Peyer's patch (tissue), 4 donors: ENCODE measurements around the gene MND1. TPM values are rescaled to one million over a fixed set of nuclear protein-coding genes. Genes with fewer than 3 reads are reported as not detected.

Source experiments
- DNase-seq, 3 donors: peaks; one replicate each; pipeline ENCODE4 v3.0.0-alpha.2; 2017 to 2019
- H3K27ac ChIP-seq, 4 donors: fragments of 200-600 bp; sonication (generic); one replicate each; pipeline ENCODE4 v1.5.1; 2016 to 2019
- H3K27me3 ChIP-seq, 2 donors: fragments of 200-600 bp; sonication (generic); one replicate each; pipeline ENCODE4 v1.5.1; 2019
- H3K36me3 ChIP-seq, 3 donors: fragments of 200-600 bp; sonication (generic); one replicate each; pipeline ENCODE4 v1.5.1; 2016 to 2019
- H3K4me1 ChIP-seq, 4 donors: fragments of 200-600 bp; sonication (generic); one replicate each; pipeline ENCODE4 v1.5.1; 2016 to 2019
- H3K4me3 ChIP-seq, 4 donors: fragments of 200-600 bp; sonication (generic); 1 replicate in 3 of 4; 2 replicates in 1 of 4; pipeline ENCODE4 v1.5.1; 2016 to 2019; ENCODE audit warnings: mild to moderate bottlenecking in 1 of 4
- H3K9me3 ChIP-seq, 4 donors: fragments of 200-600 bp; sonication (generic); one replicate each; pipeline ENCODE4 v1.5.1; 2016 to 2019; ENCODE audit warnings: mild to moderate bottlenecking in 1 of 4
- POLR2A ChIP-seq, 2 donors: fragments of 450-650 bp; IDR thresholded peaks; one replicate each; pipeline ENCODE4 v1.5.1; 2017; ENCODE audit warnings: antibody characterized with exemption in 2 of 2, mild to moderate bottlenecking in 2 of 2, moderate library complexity in 2 of 2
- total RNA-seq, 4 donors: library from RNA; depleted of rRNA; stranded (reverse); fragments of >200 nt; gene quantifications; one replicate each; pipeline ENCODE4 v1.1.0, GENCODE V29; 2016
- TF ChIP-seq, protein P1 (sequence below), 6 experiments: fragments of 450-650 bp in 4 of 6; fragments of 200-600 bp in 2 of 6; sonication (generic) in 1 of 6; IDR thresholded peaks; one replicate each; pipeline ENCODE4 v1.5.1; 2017 to 2019; ENCODE audit warnings: antibody characterized with exemption in 6 of 6, mild to moderate bottlenecking in 3 of 6, moderate library complexity in 1 of 6

MND1 gene
- total RNA-seq, 4 donors from 2014 or later: 3.5 to 7.4 TPM; not detected in 2

DNA sequence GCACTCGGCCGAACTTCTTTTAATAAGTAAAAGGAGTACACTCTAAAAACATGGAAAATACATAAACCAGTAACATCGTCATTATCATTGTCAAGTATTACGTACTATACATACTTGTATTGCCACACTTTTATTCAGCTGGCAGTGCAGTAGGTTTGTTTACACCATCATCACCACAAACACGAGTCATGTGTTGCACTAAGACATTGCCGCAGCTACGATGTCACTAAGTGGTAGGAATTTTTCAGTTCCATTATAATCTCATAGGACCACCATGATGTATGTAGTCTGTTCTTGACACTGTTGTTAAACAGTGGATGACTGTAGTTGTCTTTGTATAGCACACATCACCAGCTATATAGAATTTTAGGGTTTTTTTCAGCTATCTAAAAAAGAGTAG is 73.6 kb downstream of the MND1 start:
- Histone ChIP-seq H3K4me1 (no peaks in the 10 kb centered on the region), H3K27me3 (no peaks in the 10 kb centered on the region), H3K4me3 (no peak overlapping the region), H3K36me3 (no peaks in the 10 kb centered on the region), H3K27ac (no peak overlapping the region), H3K9me3 (no peaks in the 10 kb centered on the region)
- TF ChIP-seq, protein P1, sequence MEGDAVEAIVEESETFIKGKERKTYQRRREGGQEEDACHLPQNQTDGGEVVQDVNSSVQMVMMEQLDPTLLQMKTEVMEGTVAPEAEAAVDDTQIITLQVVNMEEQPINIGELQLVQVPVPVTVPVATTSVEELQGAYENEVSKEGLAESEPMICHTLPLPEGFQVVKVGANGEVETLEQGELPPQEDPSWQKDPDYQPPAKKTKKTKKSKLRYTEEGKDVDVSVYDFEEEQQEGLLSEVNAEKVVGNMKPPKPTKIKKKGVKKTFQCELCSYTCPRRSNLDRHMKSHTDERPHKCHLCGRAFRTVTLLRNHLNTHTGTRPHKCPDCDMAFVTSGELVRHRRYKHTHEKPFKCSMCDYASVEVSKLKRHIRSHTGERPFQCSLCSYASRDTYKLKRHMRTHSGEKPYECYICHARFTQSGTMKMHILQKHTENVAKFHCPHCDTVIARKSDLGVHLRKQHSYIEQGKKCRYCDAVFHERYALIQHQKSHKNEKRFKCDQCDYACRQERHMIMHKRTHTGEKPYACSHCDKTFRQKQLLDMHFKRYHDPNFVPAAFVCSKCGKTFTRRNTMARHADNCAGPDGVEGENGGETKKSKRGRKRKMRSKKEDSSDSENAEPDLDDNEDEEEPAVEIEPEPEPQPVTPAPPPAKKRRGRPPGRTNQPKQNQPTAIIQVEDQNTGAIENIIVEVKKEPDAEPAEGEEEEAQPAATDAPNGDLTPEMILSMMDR (IDR thresholded peaks at IDR 0.05): no peak
- TF ChIP-seq POLR2A (IDR thresholded peaks at IDR 0.05): no peak
- no peak for DNase-seq

- DNase-seq: no peak
- Histone ChIP-seq H3K9me3 (no peaks in the 10 kb centered on the region), H3K4me3 (no peak overlapping the region), H3K36me3 (no peaks in the 10 kb centered on the region), H3K27ac (no peak overlapping the region), H3K4me1 (no peaks in the 10 kb centered on the region), H3K27me3 (no peaks in the 10 kb centered on the region)
- TF ChIP-seq, protein P1 (IDR thresholded peaks at IDR 0.05): no peak
- TF ChIP-seq POLR2A (IDR thresholded peaks at IDR 0.05): no peak
Observed at GRCh38 chr4:153418558-153418957, 74.1 kb downstream of the MND1 start.

GRCh38 chr4:153419029-153419428 is 74.5 kb downstream of the MND1 start:
- no peak for DNase-seq
- H3K36me3 ChIP-seq: no peaks in the 10 kb centered on the region

GRCh38 chr4:153419673-153420278 is 75.3 kb downstream of the MND1 start:
- H3K27me3 ChIP-seq: no peaks in the 10 kb centered on the region
- no peak overlapping the region for H3K27ac ChIP-seq
- H3K4me3 ChIP-seq: no peak overlapping the region
- H3K9me3 ChIP-seq: no peaks in the 10 kb centered on the region
- no peaks in the 10 kb centered on the region for H3K4me1 ChIP-seq
- no peak for DNase-seq
- TF ChIP-seq, protein P1 (IDR thresholded peaks at IDR 0.05): no peak
- TF ChIP-seq POLR2A (IDR thresholded peaks at IDR 0.05): no peak
- no peaks in the 10 kb centered on the region for H3K36me3 ChIP-seq

More at GRCh38 chr4:153419029-153419428, 74.5 kb downstream of the MND1 start:
- H3K27ac ChIP-seq: no peak overlapping the region
- H3K4me1 ChIP-seq: no peaks in the 10 kb centered on the region
- no peaks in the 10 kb centered on the region for H3K9me3 ChIP-seq
- H3K4me3 ChIP-seq: no peak overlapping the region
- no peak for TF ChIP-seq POLR2A (IDR thresholded peaks at IDR 0.05)
- TF ChIP-seq, protein P1 (IDR thresholded peaks at IDR 0.05): no peak
- H3K27me3 ChIP-seq: no peaks in the 10 kb centered on the region

DNA sequence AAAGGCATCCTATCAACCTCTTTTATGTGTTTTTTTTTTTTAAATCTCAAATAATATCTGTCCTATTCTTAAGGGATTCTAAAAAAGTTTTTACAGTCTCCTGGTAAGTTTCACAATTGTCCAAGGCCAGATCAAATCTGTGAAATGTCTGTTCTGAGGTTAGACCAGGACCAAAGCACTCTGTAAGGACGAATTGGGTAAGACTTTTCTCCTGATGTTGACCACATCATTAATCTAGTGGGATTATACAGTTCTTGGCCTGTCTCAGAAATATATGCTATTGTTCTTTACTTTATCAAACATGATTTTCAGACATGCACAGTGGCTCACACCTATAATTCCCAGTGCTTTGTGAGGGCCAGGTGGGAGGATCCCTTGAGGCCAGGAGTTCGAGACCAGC is 75.9 kb downstream of the MND1 start:
- Histone ChIP-seq H3K27ac (no peak overlapping the region), H3K27me3 (no peaks in the 10 kb centered on the region), H3K4me1 (no peaks in the 10 kb centered on the region), H3K36me3 (no peaks in the 10 kb centered on the region), H3K4me3 (no peak overlapping the region), H3K9me3 (no peaks in the 10 kb centered on the region)
- DNase-seq: no peak
- no peak for TF ChIP-seq POLR2A (IDR thresholded peaks at IDR 0.05)
- TF ChIP-seq, protein P1 (IDR thresholded peaks at IDR 0.05): no peak

DNA sequence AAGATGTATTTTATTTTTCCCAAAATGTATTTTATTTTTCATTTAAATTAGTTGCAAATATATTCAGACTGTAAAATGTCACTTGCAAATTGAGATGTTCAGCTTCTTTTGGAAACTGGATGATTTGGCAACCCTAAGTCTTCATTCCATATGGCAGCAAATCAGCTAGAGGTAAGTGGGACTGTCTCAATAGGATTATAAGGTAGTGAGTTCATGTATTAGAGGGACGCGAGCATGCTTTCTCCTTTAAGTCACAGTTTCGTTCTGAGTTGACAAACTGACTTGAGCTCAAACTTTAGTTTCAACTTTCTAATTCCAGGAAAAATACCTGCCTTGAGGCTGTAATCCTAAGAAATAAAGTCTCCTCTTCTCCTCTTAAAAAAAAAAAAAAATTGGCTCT is 77.5 kb downstream of the MND1 start:
- Histone ChIP-seq H3K36me3 (no peaks in the 10 kb centered on the region), H3K4me3 (no peak overlapping the region), H3K27me3 (no peaks in the 10 kb centered on the region), H3K9me3 (no peaks in the 10 kb centered on the region), H3K27ac (no peak overlapping the region), H3K4me1 (no peaks in the 10 kb centered on the region)
- no peak for DNase-seq
- TF ChIP-seq POLR2A (IDR thresholded peaks at IDR 0.05): no peak
- TF ChIP-seq, protein P1 (IDR thresholded peaks at IDR 0.05): no peak
